K562 (cell line): ENCODE data around the gene DUS1L. TPM values are rescaled to one million over a fixed set of nuclear protein-coding genes. Genes with fewer than 3 reads are reported as not detected.

Experiments used
- BDP1 ChIP-seq: IDR thresholded peaks from 3 replicates; pipeline ENCODE4 v1.6.1; 2011; ENCODE audit not compliant: insufficient read length, insufficient read depth
- CBX8 ChIP-seq: fragments of 200-600 bp; sonication (generic); IDR thresholded peaks from 2 replicates; pipeline ENCODE4 v1.6.1; 2012; ENCODE audit warnings: borderline replicate concordance, mixed run types, low read depth, mild to moderate bottlenecking, moderate library complexity, mixed read lengths, low read length, control low read depth, inconsistent platforms; ENCODE audit not compliant: poor library complexity, severe bottlenecking; ENCODE audit errors: extremely low read depth
- CEBPG ChIP-seq, 3 experiments: fragments of 200-800 bp in 1 of 3; sonication (Bioruptor generic) in 1 of 3; sonication (generic) in 1 of 3; formaldehyde crosslinking in 1 of 3; IDR thresholded peaks in 2 of 3; conservative IDR thresholded peaks in 1 of 3; 2 replicates each; pipeline versions ENCODE4 v1.6.1 to v1.8.0; 2016 to 2022; ENCODE audit warnings: missing compliant biosample characterization in 2 of 3, missing genetic modification characterization in 2 of 3, mild to moderate bottlenecking in 1 of 3, missing genetic modification reagents in 1 of 3
- GABPB1 ChIP-seq: sonication (generic); formaldehyde crosslinking; IDR thresholded peaks from 2 replicates; pipeline ENCODE4 v1.8.0; 2022; ENCODE audit warnings: mild to moderate bottlenecking, missing genetic modification reagents
- KLF13 ChIP-seq: fragments of 450-650 bp; IDR thresholded peaks from 2 replicates; pipeline ENCODE4 v1.6.1; 2016; ENCODE audit warnings: missing genetic modification characterization, low read depth, mild to moderate bottlenecking, missing compliant biosample characterization, moderate library complexity, borderline replicate concordance
- PHTF2 ChIP-seq: fragments of 250-450 bp; sonication (Bioruptor Pico); IDR thresholded peaks from 2 replicates; pipeline ENCODE4 v1.5.0; 2021; ENCODE audit warnings: mild to moderate bottlenecking
- POLR2AphosphoS5 ChIP-seq: IDR thresholded peaks from 2 replicates; pipeline ENCODE4 v1.6.1; 2011; ENCODE audit warnings: mild to moderate bottlenecking, low read depth, low read length, moderate library complexity; ENCODE audit not compliant: control insufficient read depth, insufficient read depth
- SLC30A9 ChIP-seq: fragments of 250-450 bp; sonication (Bioruptor Pico); IDR thresholded peaks from 2 replicates; pipeline ENCODE4 v1.8.0; 2022; ENCODE audit warnings: mild to moderate bottlenecking, moderate library complexity
- SRSF7 ChIP-seq: fragments of 200-400 bp; formaldehyde crosslinking; optimal IDR thresholded peaks from 2 replicates; pipeline ENCODE3; 2017; ENCODE audit warnings: mild to moderate bottlenecking, low read depth, low read length
- TAF1 ChIP-seq: IDR thresholded peaks from 2 replicates; pipeline ENCODE4 v1.6.1; 2011; ENCODE audit warnings: mild to moderate bottlenecking, low read length, moderate library complexity; ENCODE audit not compliant: insufficient read depth, control insufficient read depth, severe bottlenecking; ENCODE audit errors: extremely low read depth
- ZFP36 ChIP-seq: fragments of 150-350 bp; IDR thresholded peaks from 2 replicates; pipeline ENCODE4 v1.6.1; 2018; ENCODE audit warnings: low read length, low read depth; ENCODE audit not compliant: partially characterized antibody
- ZKSCAN8 ChIP-seq: fragments of 200-800 bp; sonication (Bioruptor generic); IDR thresholded peaks from 2 replicates; pipeline ENCODE4 v1.6.1; 2016; ENCODE audit warnings: missing genetic modification characterization, missing compliant biosample characterization
- ZNF263 ChIP-seq: sonication (generic); formaldehyde crosslinking; IDR thresholded peaks from 2 replicates; pipeline ENCODE4 v1.8.0; 2022; ENCODE audit warnings: mild to moderate bottlenecking, missing genetic modification reagents, borderline replicate concordance
- polyA plus RNA-seq, 8 experiments: library from polyadenylated mRNA; depleted of rRNA in 4 of 8; stranded (reverse) in 5 of 8; unstranded in 3 of 8; fragments of >200 nt; fragmentation: Nextera tagmentation in 2 of 8; fragmentation: Illumina TruSeq in 1 of 8; extraction: Ambion mirVana in 2 of 8; extraction: Trizol in 1 of 8; gene quantifications; 2 replicates each; pipeline versions ENCODE4 v1.2.1 to v1.2.3, GENCODE V29; 2011 to 2014; ENCODE audit warnings: inconsistent platforms in 1 of 8, missing spikeins in 1 of 8
- total RNA-seq, 7 experiments: library from RNA; depleted of rRNA in 6 of 7; stranded (reverse); fragments of >200 nt in 6 of 7; fragmentation: Illumina TruSeq in 2 of 7; extraction: Trizol in 2 of 7; gene quantifications; 2 replicates each; pipeline versions ENCODE4 v1.2.1 to v1.2.3, GENCODE V29; 2011 to 2021; ENCODE audit warnings: low replicate concordance in 1 of 7
- TF ChIP-seq, protein P1 (sequence below): sonication (generic); formaldehyde crosslinking; IDR thresholded peaks from 2 replicates; pipeline ENCODE4 v1.8.0; 2022; ENCODE audit warnings: missing genetic modification reagents, mild to moderate bottlenecking, moderate library complexity, borderline replicate concordance
- TF ChIP-seq, protein P2 (sequence below): fragments of 450-650 bp; IDR thresholded peaks from 2 replicates; pipeline ENCODE4 v1.6.1; 2017; ENCODE audit warnings: antibody characterized with exemption, mild to moderate bottlenecking
- TF ChIP-seq, protein P3 (sequence below): sonication (generic); formaldehyde crosslinking; IDR thresholded peaks from 2 replicates; pipeline ENCODE4 v1.8.1; 2023; ENCODE audit warnings: mild to moderate bottlenecking, missing genetic modification reagents

DUS1L gene
- total and polyA plus RNA-seq, 9 of the 15 experiments (the other 6 are each of a cell fraction or from before 2014, with no cell fraction given) = 7.8 to 210 (median 83.9) TPM

DNA sequence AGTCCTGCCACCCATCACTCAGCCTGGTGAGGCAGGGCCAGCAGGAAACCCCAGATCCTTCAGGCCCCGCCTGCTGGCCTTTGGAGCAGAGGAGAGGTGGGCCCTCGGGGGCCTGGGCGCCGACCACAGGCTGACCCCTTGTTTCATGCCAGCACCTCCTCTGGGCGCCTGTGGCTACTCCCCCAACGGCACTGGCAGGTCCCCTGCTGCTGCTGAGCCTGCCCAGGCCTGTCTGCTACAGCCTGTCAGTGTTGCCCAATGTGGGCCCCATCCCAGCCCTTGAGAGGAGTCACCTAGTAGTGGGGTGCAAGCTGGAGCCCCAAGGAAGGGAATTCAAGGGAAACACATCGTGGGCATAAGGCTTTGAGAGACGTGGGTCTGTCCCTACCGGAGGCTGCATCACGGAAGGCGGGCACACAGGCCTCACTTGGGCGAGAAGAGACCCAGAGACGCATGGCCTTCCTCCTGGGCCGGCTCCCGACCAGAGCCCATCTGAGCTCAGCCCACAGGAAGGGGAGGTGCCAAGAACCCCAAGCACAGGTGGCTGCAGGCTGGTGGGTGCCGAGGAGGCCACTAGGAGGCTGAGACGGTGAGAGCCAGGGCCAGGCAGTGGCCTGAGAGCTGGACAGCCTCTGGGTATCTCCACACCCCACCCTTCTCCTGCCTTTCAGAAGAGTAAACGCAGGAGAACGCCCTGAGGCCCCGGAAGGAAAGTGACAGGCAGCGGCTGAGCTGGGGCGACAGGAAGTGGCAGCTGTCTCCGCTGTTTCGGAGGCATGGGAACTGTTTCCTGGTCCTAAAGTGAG is 40.5 kb upstream of the DUS1L start (continued):
- TF ChIP-seq SRSF7 = no peak
- no peak for TF ChIP-seq POLR2AphosphoS5
- no peak for TF ChIP-seq ZKSCAN8
- TF ChIP-seq BDP1 = no peak
- no peak for TF ChIP-seq PHTF2 (CRISPR knock-in tag)
- no peak for TF ChIP-seq ZNF263 (CRISPR knock-in tag)
- TF ChIP-seq, protein P1, sequence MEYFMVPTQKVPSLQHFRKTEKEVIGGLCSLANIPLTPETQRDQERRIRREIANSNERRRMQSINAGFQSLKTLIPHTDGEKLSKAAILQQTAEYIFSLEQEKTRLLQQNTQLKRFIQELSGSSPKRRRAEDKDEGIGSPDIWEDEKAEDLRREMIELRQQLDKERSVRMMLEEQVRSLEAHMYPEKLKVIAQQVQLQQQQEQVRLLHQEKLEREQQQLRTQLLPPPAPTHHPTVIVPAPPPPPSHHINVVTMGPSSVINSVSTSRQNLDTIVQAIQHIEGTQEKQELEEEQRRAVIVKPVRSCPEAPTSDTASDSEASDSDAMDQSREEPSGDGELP (CRISPR knock-in tag) = peak; percentile 33; the same call in 1 of the 2 replicates
- no peak for TF ChIP-seq SLC30A9 (CRISPR knock-in tag)
- TF ChIP-seq TAF1 = no peak
- TF ChIP-seq GABPB1 = no peak
- TF ChIP-seq, protein P2, sequence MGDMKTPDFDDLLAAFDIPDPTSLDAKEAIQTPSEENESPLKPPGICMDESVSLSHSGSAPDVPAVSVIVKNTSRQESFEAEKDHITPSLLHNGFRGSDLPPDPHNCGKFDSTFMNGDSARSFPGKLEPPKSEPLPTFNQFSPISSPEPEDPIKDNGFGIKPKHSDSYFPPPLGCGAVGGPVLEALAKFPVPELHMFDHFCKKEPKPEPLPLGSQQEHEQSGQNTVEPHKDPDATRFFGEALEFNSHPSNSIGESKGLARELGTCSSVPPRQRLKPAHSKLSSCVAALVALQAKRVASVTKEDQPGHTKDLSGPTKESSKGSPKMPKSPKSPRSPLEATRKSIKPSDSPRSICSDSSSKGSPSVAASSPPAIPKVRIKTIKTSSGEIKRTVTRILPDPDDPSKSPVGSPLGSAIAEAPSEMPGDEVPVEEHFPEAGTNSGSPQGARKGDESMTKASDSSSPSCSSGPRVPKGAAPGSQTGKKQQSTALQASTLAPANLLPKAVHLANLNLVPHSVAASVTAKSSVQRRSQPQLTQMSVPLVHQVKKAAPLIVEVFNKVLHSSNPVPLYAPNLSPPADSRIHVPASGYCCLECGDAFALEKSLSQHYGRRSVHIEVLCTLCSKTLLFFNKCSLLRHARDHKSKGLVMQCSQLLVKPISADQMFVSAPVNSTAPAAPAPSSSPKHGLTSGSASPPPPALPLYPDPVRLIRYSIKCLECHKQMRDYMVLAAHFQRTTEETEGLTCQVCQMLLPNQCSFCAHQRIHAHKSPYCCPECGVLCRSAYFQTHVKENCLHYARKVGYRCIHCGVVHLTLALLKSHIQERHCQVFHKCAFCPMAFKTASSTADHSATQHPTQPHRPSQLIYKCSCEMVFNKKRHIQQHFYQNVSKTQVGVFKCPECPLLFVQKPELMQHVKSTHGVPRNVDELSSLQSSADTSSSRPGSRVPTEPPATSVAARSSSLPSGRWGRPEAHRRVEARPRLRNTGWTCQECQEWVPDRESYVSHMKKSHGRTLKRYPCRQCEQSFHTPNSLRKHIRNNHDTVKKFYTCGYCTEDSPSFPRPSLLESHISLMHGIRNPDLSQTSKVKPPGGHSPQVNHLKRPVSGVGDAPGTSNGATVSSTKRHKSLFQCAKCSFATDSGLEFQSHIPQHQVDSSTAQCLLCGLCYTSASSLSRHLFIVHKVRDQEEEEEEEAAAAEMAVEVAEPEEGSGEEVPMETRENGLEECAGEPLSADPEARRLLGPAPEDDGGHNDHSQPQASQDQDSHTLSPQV = no peak
- TF ChIP-seq CBX8 = no peak
- TF ChIP-seq ZFP36 = no peak
- no peak for TF ChIP-seq CEBPG (CRISPR knock-in tag; IDR thresholded peaks at IDR 0.05)
- no peak for TF ChIP-seq CEBPG (tag; conservative IDR thresholded peaks at IDR 0.05 in 1 of 2, IDR thresholded peaks at IDR 0.05 in 1 of 2)
- TF ChIP-seq KLF13 (tag) = no peak
- TF ChIP-seq, protein P3, sequence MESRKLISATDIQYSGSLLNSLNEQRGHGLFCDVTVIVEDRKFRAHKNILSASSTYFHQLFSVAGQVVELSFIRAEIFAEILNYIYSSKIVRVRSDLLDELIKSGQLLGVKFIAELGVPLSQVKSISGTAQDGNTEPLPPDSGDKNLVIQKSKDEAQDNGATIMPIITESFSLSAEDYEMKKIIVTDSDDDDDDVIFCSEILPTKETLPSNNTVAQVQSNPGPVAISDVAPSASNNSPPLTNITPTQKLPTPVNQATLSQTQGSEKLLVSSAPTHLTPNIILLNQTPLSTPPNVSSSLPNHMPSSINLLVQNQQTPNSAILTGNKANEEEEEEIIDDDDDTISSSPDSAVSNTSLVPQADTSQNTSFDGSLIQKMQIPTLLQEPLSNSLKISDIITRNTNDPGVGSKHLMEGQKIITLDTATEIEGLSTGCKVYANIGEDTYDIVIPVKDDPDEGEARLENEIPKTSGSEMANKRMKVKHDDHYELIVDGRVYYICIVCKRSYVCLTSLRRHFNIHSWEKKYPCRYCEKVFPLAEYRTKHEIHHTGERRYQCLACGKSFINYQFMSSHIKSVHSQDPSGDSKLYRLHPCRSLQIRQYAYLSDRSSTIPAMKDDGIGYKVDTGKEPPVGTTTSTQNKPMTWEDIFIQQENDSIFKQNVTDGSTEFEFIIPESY (CRISPR knock-in tag) = 0 out of 2 replicates have a peak, but pooled peaks have one; percentile 9
